Left kidney (tissue), 2 donors: Measurements from ENCODE around the gene OTOGL. TPM values are rescaled to one million over a fixed set of nuclear protein-coding genes. Genes with fewer than 3 reads are reported as not detected.
A peak's percentile ranks its signal among the peaks of the same experiment; 100 is the strongest.

Source experiments
- DNase-seq: peaks from one replicate; pipeline ENCODE4 v3.0.0-alpha.2; 2013
- polyA plus RNA-seq: library from polyadenylated mRNA; unstranded; fragments of 120-200 nt; gene quantifications from one replicate; pipeline ENCODE4 v1.2.1, GENCODE V29; 2013; ENCODE audit not compliant: insufficient read length

Gene OTOGL
- polyA plus RNA-seq, 1 donor = 0.95 TPM

DNA sequence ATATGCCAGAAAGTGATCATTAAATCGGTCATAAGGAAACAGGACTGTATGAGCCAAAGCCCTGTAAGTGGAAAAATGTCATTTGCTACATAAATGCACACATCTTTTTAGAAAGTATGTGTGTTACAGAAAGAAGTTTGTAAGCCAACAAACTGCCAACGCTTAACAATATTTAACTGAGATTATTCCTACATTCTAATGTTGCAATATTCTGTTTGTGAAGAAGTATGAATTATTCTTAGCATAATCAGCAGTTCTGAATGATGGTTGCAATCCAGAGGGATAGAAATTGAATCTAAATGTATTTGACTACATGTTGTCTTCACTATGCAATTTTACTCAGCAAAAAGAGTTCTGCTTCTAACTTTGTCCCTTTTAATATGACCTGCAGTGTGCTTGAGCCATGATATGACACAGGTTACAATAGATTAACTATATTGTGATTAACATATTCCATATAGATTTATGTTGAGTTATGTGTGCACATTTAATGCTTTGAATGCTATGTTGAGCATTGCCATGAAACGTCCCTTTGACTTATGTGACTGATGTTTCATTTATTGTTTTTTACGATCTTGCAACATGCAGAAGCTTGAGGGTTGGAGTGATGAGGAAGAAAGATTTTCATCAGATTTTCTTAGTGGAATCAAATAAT is 277.9 kb downstream of the OTOGL start:
- DNase-seq = no peak

GRCh38 chr12:80381121-80381520 is 281.8 kb downstream of the OTOGL start:
- no peak for DNase-seq

GRCh38 chr12:80382254-80382653 is 282.9 kb downstream of the OTOGL start:
- DNase-seq = no peak

DNA sequence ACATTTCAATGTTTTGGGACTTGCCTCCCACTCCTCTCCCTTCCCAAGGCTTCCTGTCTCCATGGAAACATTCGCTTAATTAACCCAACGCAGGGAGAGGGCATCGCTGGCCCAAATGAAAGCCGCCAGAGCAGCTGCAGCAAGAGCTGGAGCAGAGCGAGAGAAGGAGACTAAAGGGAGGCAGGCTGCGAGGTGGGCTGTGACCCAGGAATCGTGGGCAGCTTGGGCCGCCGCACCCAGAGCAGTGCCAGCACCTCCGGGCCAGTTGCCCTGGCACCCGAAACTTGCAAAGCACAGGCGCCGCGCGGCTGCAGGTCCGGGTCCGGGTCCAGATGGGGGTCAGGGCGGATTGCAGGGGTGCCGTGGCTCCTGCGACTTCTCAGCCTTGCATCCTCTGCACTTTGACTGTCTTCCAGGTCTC is 301.2 kb downstream of the OTOGL start:
- DNase-seq = peak; percentile 20

- no peak for DNase-seq
Observed at GRCh38 chr12:80401191-80401590, 301.9 kb downstream of the OTOGL start.

DNA sequence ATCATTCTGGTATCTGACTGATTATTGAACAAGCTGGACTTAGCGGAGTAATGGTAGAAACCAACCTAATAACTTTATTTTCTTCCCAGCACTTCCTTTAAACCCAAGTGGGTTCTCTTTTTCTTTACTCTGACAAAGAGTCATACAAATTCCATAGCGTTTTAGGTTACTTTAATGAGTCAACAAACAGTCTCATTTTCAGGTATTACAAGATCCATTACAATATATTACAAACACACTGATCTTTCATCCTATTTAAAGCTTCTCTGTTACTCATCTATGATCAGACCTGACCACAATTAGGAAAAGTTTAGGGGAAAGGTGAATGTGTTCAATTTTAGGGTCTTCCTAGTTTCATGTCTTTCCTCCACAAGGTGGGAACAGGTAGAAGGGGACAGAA is 305.3 kb downstream of the OTOGL start:
- no peak for DNase-seq

DNA sequence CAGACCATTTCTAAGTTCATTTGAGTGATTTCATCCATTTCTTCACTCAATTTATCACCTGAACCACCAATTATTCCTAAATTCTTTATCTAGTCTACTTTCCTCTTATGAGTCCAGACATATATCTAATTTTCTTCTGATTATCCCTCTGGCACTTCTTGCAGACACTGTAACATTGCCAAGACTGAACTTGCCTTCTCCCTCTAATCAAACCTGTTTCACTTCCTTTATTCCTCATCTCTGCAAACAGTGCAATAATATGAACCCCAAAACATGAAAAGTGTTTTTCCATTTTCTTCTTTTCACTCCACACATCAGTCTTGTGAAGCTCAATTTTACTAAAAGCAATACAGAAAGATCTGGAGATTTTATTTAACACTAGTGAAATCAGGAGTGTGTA is 306.9 kb downstream of the OTOGL start:
- no peak for DNase-seq

- DNase-seq = no peak
Observed at GRCh38 chr12:80411787-80412186, 312.4 kb downstream of the OTOGL start.

DNA sequence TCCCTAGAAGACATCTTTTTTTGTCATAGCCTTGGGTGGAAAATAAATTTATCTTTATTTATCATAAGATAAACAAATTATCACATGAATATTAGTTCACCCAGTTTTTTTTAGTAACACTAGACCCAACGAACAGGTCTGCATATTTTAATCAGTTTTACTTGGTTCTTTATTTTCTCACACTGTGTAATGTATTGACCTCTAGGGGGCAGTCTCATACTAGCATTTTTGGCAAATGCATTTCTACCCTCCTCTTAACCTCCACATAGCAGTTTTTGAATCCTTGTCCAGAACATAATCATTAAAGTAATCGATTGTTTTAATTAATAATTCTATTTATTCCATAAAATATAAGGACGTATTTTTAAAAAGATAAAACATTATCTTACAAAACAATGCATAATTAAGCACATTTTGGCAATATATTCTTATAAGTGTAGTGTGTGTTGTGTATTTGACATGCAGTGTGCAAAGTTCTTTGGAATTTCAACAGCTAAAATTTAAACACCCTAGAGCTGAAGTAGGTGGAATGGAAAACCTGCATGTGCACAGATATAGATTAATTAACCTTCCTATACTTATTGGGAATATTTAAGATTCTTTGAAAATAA is 313.1 kb downstream of the OTOGL start:
- peak; percentile 53 for DNase-seq

- no peak for DNase-seq
Observed at GRCh38 chr12:80413462-80413861, 314.1 kb downstream of the OTOGL start.

- no peak for DNase-seq
Observed at GRCh38 chr12:80415466-80415865, 316.1 kb downstream of the OTOGL start.

- no peak for DNase-seq
Observed at GRCh38 chr12:80419644-80420043, 320.3 kb downstream of the OTOGL start.

DNA sequence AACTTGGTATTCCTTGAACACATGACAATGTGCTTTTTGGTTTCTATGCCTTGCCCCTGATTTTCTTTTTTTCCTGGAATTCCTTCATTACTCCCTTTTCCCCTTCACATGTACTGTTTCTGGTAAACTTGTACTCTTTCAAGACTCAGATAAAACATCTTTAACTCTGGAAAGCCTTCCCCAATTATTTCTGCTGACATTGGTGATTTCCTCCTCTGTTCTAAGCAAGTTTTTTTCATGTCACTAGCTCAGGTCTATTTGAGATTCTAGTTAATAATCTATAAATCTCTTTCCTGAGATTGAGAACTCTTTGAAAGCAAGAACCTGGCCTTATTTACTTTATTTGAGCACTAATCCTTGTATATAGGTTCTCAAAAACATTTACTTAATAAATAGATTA is 320.7 kb downstream of the OTOGL start:
- DNase-seq = no peak

DNA sequence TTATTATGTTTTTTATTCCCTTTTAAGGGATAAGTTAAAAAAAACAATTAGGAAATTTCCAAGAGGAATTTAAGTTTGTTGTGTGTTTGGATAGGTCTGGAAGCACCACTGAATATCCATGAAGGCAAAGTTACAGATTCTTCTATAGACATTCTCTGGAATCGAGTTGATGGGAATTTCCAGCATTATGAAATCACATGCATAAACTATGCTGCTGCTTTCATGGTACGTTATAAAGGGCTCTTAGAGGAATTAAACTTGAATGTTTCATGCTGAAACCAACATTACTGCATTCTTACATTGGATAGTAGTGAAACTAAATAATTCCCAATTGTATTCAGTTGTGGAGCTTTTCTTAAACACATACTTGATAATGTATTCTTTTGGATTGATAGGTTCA is 323.2 kb downstream of the OTOGL start:
- no peak for DNase-seq

Other genes starting within 250 kb of the OTOGL start
- gene PPP1R12A, start 164.4 kb upstream of the OTOGL start, polyA plus RNA-seq = 112 TPM